Measurements from ENCODE around the gene CPA3. TPM values are rescaled to one million over a fixed set of nuclear protein-coding genes. Genes with fewer than 3 reads are reported as not detected.

CPA3 gene
- total and polyA plus RNA-seq, 4 donors = 2.2 to 37.4 (median 2.5) TPM

DNA sequence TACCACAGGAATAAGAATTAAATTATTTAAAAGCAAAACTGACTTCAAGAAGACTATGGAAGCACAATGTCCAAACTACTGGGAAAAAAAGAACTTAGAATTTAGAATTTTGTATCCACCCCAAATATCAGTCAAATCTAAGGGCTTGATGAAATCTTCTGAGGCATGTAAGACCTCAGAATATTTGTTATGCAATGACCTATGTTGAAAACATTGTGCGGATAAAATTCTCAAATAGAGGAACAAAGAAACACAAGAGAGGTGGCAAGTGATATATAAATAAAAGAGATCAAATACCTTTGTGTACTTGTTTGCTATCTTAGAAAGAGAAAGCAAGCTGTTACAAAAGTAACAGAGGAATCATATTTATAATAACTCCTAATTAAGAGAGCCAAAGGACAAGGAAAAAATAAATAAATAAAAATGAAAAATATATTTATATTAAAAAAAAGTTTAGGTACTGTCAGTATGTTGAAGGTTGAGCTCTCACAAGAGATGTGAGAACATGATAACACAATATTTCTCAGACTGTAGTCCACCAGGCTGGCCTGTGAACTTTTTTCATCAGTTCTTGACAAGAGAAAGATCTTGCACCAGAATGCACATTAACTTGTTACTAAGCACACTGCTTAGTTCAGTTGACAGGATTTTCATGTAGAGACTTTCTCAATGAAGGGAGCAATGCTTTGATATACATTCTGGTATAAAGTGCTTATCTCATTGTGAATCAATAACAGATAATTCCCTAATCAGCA lies 50.0 kb downstream of the CPA3 start:
- DNase-seq = no peak
- TF ChIP-seq, protein P1, sequence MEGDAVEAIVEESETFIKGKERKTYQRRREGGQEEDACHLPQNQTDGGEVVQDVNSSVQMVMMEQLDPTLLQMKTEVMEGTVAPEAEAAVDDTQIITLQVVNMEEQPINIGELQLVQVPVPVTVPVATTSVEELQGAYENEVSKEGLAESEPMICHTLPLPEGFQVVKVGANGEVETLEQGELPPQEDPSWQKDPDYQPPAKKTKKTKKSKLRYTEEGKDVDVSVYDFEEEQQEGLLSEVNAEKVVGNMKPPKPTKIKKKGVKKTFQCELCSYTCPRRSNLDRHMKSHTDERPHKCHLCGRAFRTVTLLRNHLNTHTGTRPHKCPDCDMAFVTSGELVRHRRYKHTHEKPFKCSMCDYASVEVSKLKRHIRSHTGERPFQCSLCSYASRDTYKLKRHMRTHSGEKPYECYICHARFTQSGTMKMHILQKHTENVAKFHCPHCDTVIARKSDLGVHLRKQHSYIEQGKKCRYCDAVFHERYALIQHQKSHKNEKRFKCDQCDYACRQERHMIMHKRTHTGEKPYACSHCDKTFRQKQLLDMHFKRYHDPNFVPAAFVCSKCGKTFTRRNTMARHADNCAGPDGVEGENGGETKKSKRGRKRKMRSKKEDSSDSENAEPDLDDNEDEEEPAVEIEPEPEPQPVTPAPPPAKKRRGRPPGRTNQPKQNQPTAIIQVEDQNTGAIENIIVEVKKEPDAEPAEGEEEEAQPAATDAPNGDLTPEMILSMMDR (IDR thresholded peaks at IDR 0.05; ENCODE audit: control extremely low read depth, extremely low read depth) = no peak
- H3K9ac ChIP-seq (ENCODE audit: insufficient read depth in 1 of 2, low read length in 2 of 2) = no peak overlapping the region
- H3K4me1 ChIP-seq (ENCODE audit: control insufficient read depth in 5 of 5, insufficient read depth in 5 of 5, low read length in 5 of 5) = no peaks in the 10 kb centered on the region
- H3K36me3 ChIP-seq (ENCODE audit: control insufficient read depth in 4 of 4, insufficient read depth in 4 of 4, low read length in 4 of 4) = no peaks in the 10 kb centered on the region
- no peak overlapping the region for H3K27ac ChIP-seq (ENCODE audit: low read depth in 1 of 2, low read length in 1 of 2)
- 43 to 60% methylated on average over 1 of the region's 1 CpG for WGBS, 2 donors
- H3K9me3 ChIP-seq (ENCODE audit: control insufficient read depth in 4 of 4, insufficient read depth in 3 of 4, low read length in 3 of 4) = no peaks in the 10 kb centered on the region
- no peak overlapping the region for H3K4me3 ChIP-seq
- no peaks in the 10 kb centered on the region for H3K27me3 ChIP-seq (ENCODE audit: control insufficient read depth in 3 of 3, insufficient read depth in 3 of 3, low read length in 2 of 3)
- no peak for ATAC-seq (ENCODE audit: insufficient read depth, low FRiP score)

DNA sequence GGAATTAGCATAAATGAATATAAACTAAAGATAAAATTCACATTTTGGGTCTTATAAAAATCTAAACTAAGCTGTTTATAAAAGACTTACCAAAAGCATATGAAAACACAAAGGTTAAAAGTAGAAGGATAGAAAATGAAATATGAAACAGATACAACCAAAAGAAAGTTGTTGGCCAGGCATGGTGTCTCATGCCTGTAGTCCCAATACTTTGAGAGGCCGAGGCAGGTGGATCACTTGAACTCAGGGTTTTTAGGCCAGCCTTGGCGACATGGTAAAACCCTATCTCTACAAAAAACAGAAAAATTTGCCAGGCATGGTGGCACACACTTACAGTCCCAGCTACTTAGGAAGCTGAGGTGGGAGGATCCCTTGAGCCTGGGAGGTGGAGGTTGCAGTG lies 51.0 kb downstream of the CPA3 start:
- Histone ChIP-seq H3K4me3 (no peak overlapping the region), H3K4me1 (ENCODE audit: control insufficient read depth in 5 of 5, insufficient read depth in 5 of 5, low read length in 5 of 5) (no peaks in the 10 kb centered on the region), H3K9me3 (ENCODE audit: control insufficient read depth in 4 of 4, insufficient read depth in 3 of 4, low read length in 3 of 4) (peaks cover 0 to 4% (median 0%) of the 10 kb centered on the region in 4 donors), H3K36me3 (ENCODE audit: control insufficient read depth in 4 of 4, insufficient read depth in 4 of 4, low read length in 4 of 4) (no peaks in the 10 kb centered on the region), H3K27ac (ENCODE audit: low read depth in 1 of 2, low read length in 1 of 2) (no peak overlapping the region), H3K27me3 (ENCODE audit: control insufficient read depth in 3 of 3, insufficient read depth in 3 of 3, low read length in 2 of 3) (no peaks in the 10 kb centered on the region), H3K9ac (ENCODE audit: insufficient read depth in 1 of 2, low read length in 2 of 2) (no peak overlapping the region)
- TF ChIP-seq, protein P1 (IDR thresholded peaks at IDR 0.05; ENCODE audit: control extremely low read depth, extremely low read depth) = no peak
- 95 to 99% methylated on average over 2 of the region's 2 CpGs for WGBS, 2 donors
- no peak for ATAC-seq (ENCODE audit: insufficient read depth, low FRiP score)
- DNase-seq = no peak

DNA sequence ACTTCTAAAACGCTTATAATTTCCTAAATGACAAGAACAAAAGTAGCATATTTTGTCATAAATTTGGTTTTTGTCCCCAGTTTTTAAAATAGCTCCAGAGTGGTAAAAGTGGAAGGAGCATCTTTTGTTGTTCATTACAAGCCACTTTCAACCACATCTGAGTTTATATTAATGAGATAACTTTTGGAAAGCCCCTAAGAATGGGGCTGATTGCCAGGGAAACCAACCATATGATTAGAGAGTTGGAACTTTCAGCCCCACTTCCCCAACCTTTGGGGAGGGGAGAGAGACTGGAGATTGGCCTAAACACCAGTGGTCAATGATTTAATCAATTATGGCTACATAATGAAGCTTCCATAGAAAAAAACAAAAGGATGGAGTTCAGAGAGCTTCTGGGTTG lies 57.4 kb downstream of the CPA3 start:
- H3K4me3 ChIP-seq = no peak overlapping the region
- H3K36me3 ChIP-seq (ENCODE audit: control insufficient read depth in 4 of 4, insufficient read depth in 4 of 4, low read length in 4 of 4) = no peaks in the 10 kb centered on the region
- H3K27me3 ChIP-seq (ENCODE audit: control insufficient read depth in 3 of 3, insufficient read depth in 3 of 3, low read length in 2 of 3) = no peaks in the 10 kb centered on the region
- no peaks in the 10 kb centered on the region for H3K4me1 ChIP-seq (ENCODE audit: control insufficient read depth in 5 of 5, insufficient read depth in 5 of 5, low read length in 5 of 5)
- ATAC-seq (ENCODE audit: insufficient read depth, low FRiP score) = no peak
- no peak for DNase-seq
- 93% methylated on average over 1 of the region's 1 CpG for WGBS, 2 donors
- peaks cover 0 to 4% (median 0%) of the 10 kb centered on the region in 4 donors for H3K9me3 ChIP-seq (ENCODE audit: control insufficient read depth in 4 of 4, insufficient read depth in 3 of 4, low read length in 3 of 4)
- TF ChIP-seq, protein P1 (IDR thresholded peaks at IDR 0.05; ENCODE audit: control extremely low read depth, extremely low read depth) = no peak
- no peak overlapping the region for H3K27ac ChIP-seq (ENCODE audit: low read depth in 1 of 2, low read length in 1 of 2)
- H3K9ac ChIP-seq (ENCODE audit: insufficient read depth in 1 of 2, low read length in 2 of 2) = no peak overlapping the region

DNA sequence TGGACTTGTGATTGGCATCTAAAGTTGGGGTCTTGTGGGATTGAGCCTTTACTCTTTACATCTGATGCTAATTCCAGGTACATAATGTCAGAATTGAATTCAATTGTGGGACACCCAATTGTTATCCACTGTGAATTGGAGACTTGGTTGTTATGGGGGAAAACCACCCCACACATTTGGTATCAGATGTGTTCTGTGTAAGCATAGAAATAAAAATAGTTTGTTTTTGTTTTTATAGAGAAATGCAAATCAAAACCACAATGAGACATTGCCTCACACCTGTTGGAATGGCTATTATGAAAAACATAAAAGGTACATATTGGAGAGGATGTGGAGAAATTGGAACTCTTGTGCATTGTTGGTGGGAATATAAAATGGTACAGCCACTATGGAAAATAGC lies 58.5 kb downstream of the CPA3 start:
- TF ChIP-seq, protein P1 (IDR thresholded peaks at IDR 0.05; ENCODE audit: control extremely low read depth, extremely low read depth) = no peak
- ATAC-seq (ENCODE audit: insufficient read depth, low FRiP score) = no peak

More for the DNA sequence above, 58.5 kb downstream of the CPA3 start:
- Histone ChIP-seq H3K9me3 (ENCODE audit: control insufficient read depth in 4 of 4, insufficient read depth in 3 of 4, low read length in 3 of 4) (peaks cover 0 to 4% (median 0%) of the 10 kb centered on the region in 4 donors), H3K4me1 (ENCODE audit: control insufficient read depth in 5 of 5, insufficient read depth in 5 of 5, low read length in 5 of 5) (no peaks in the 10 kb centered on the region), H3K27me3 (ENCODE audit: control insufficient read depth in 3 of 3, insufficient read depth in 3 of 3, low read length in 2 of 3) (no peaks in the 10 kb centered on the region), H3K27ac (ENCODE audit: low read depth in 1 of 2, low read length in 1 of 2) (no peak overlapping the region), H3K4me3 (no peak overlapping the region), H3K9ac (ENCODE audit: insufficient read depth in 1 of 2, low read length in 2 of 2) (no peak overlapping the region), H3K36me3 (ENCODE audit: control insufficient read depth in 4 of 4, insufficient read depth in 4 of 4, low read length in 4 of 4) (no peaks in the 10 kb centered on the region)
- DNase-seq = no peak

Data from lung (tissue), 12 donors.